Right lobe of liver (tissue), 4 donors: Measurements from ENCODE around the gene STON2.

Experiments
- CTCF ChIP-seq, 4 donors: fragments of 200-600 bp in 3 of 4; fragments of 450-650 bp in 1 of 4; IDR thresholded peaks; one replicate each; pipeline versions ENCODE4 v1.5.1 to v1.8.0; 2016 to 2022; ENCODE audit warnings: antibody characterized with exemption in 4 of 4, mild to moderate bottlenecking in 2 of 4
- POLR2A ChIP-seq: fragments of 450-650 bp; IDR thresholded peaks from one replicate; pipeline ENCODE4 v1.6.1; 2017; ENCODE audit warnings: antibody characterized with exemption, mild to moderate bottlenecking
- donor health status: DM: no; HTN: no; CAD: no.
- donor health status: DM: no; HTN: no; CAD: no.
- donor health status: DM: no; HTN: yes; CAD: no.

GRCh38 chr14:81276073-81277069 is 123.8 kb downstream of the STON2 start:
- TF ChIP-seq CTCF (IDR thresholded peaks at IDR 0.05) = no peak
- TF ChIP-seq POLR2A = no peak
